Sigmoid colon (tissue), 3 donors: ENCODE data around the gene SIGLEC9.
A peak's percentile ranks its signal among the peaks of the same experiment; 100 is the strongest.

ENCODE experiments used
- POLR2A ChIP-seq, 2 donors: fragments of 450-650 bp; IDR thresholded peaks; one replicate each; pipeline ENCODE4 v1.6.1; 2016; ENCODE audit warnings: antibody characterized with exemption in 2 of 2, mild to moderate bottlenecking in 2 of 2, moderate library complexity in 2 of 2
- TF ChIP-seq, protein P1 (sequence below), 4 experiments: fragments of 450-650 bp in 3 of 4; fragments of 200-600 bp in 1 of 4; IDR thresholded peaks; one replicate each; pipeline ENCODE4 v1.5.1; 2016 to 2019; ENCODE audit warnings: antibody characterized with exemption in 4 of 4, mild to moderate bottlenecking in 3 of 4, moderate library complexity in 2 of 4

DNA sequence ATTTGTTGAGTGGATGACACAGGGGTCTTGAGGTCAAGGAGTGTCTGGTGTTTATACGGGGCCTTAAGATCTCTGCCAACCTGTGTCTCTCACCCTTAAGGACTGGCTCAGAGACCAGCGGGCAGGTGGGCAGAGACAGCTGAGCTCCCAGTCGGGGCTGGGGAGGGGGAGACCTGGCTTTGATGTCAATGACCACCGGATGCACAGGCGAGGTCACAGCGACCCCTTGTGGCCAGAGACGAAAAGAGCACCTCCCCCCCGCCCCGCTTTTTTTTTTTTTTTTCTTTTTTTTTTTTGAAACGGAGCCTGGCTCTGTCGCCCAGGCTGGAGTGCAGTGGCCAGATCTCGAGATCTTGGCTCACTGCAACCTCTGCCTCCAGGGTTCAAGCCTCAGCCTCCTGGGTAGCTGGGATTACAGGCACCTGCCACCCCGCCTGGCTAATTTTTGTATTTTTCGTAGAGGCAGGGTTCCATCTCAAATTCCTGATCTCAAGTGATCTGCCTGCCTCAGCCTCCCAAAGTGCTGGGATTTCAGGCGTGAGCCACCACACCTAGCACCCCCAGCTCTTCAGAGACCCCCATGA, 29.9 kb upstream of the SIGLEC9 start:
- TF ChIP-seq, protein P1, sequence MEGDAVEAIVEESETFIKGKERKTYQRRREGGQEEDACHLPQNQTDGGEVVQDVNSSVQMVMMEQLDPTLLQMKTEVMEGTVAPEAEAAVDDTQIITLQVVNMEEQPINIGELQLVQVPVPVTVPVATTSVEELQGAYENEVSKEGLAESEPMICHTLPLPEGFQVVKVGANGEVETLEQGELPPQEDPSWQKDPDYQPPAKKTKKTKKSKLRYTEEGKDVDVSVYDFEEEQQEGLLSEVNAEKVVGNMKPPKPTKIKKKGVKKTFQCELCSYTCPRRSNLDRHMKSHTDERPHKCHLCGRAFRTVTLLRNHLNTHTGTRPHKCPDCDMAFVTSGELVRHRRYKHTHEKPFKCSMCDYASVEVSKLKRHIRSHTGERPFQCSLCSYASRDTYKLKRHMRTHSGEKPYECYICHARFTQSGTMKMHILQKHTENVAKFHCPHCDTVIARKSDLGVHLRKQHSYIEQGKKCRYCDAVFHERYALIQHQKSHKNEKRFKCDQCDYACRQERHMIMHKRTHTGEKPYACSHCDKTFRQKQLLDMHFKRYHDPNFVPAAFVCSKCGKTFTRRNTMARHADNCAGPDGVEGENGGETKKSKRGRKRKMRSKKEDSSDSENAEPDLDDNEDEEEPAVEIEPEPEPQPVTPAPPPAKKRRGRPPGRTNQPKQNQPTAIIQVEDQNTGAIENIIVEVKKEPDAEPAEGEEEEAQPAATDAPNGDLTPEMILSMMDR (IDR thresholded peaks at IDR 0.05) = peak in 2 of 4 experiments; percentile 24 to 68
- no peak for TF ChIP-seq POLR2A (IDR thresholded peaks at IDR 0.05)
